Spleen (tissue), 7 donors: Measurements from ENCODE around the gene ZFP42.

Source experiments
- CTCF ChIP-seq, 11 experiments: fragments of 200-600 bp in 7 of 11; fragments of 450-650 bp in 4 of 11; sonication (generic) in 4 of 11; IDR thresholded peaks in 8 of 11; conservative IDR thresholded peaks in 3 of 11; 1 replicate in 7 of 11; 2 replicates in 4 of 11; pipeline versions ENCODE4 v1.4.0 to v1.8.0; 2016 to 2021; ENCODE audit warnings: antibody characterized with exemption in 11 of 11, inconsistent platforms in 4 of 11, mild to moderate bottlenecking in 1 of 11
- POLR2AphosphoS5 ChIP-seq, 3 donors: sonication (generic); formaldehyde crosslinking; IDR thresholded peaks; one replicate each; pipeline ENCODE4 v1.5.1; 2017; ENCODE audit warnings: antibody characterized with exemption in 3 of 3
- donor health status: DM: no; HTN: no; CAD: no; lungs with moderate emphysema.
- donor health status: DM: no; HTN: no; CAD: no.
- donor health status: DM: no; HTN: no; CAD: no.

GRCh38 chr4:188018262-188018661, 22.7 kb downstream of the ZFP42 start:
- no peak for TF ChIP-seq CTCF (IDR thresholded peaks at IDR 0.05 in 8 of 11, conservative IDR thresholded peaks at IDR 0.05 in 3 of 11)
- TF ChIP-seq POLR2AphosphoS5 (IDR thresholded peaks at IDR 0.05): no peak
